ENCODE data around the gene RAB26.
A peak's percentile ranks its signal among the peaks of the same experiment; 100 is the strongest.

RAB26 gene

DNA sequence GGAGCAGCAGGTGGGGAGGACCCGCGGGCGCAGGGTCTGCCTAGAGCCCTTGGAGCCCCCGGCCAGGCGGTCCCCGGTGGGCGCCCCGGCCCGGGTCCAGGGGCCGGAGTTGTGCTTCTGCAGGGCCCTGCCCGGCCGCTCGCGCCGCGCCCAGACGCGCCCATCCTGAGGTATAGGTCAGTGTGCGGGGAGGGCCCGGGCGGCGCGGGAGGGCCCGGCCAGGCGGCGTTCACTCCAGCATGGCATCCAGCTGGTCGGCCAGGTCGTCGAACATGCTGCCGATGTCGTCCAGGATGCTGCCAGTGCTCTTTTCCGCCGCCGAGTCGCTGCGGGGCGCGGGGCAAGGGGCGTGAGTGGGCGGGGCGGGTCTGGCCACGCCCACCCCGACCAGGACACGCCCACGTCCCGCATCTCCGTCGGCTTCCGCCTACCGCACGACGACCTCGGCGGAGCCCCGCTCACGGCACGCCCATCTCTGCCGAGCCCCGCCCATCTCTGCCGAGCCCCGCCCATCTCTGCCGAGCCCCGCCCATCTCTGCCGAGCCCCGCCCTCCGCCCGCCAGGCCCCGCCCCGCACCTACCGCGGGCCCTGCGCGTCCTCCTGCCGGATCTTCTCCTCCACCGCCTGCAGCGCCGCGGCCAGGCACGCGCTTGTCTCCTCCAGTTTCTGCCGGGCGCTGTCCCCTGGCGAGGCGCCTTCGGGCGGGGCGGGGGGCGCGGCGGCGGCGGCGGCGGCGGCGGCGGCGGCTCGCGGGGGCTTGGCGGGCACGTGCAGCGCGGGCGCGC, 30.1 kb downstream of the RAB26 start:
- peak; percentile 18 to 26 for DNase-seq (ENCODE audit: low read depth in 2 of 2)

GRCh38 chr16:2179107-2179501, 30.7 kb downstream of the RAB26 start:
- DNase-seq (ENCODE audit: low read depth in 2 of 2), result no peak

DNA sequence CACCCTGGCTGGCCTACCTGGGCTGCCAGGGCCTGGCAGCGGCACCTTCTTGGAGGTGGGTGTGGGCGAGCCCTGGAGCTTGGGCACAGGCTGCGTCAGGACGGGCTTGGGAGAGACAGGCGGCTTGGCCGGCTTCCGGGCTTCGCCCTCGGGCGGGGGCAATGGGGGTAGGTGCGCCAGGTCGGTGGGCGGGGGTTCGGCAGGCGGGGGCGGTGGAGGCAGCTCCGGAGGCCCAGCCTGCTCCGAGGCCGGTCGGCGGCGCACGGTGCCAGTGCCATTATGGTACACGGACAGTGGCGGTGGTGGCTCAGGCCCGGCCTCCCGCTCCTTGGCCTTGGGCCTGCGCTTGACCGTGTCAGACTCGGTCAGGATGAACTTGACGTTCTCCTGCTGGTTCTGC, 31.2 kb downstream of the RAB26 start:
- DNase-seq (ENCODE audit: low read depth in 2 of 2), result no peak

DNA sequence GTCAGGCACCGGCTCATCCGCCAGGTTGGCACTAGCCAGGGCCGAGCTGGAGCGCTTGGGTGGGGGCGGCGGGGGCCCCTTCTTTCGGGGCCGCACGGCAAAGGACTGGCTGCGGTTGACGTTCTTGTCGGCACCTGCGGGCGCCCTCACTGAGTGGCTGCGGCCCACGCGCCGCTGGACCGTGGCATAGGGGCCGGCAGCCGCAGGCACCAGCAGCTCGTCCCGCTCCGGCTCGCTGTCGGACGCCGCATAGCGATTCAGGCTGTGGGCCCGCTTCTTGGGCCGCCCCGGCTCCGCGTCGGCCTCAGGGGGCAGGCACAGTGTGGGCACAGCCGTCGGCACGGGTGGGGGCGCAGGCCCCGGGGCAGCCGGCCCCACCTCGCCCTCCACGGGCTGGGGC, 32.0 kb downstream of the RAB26 start:
- no peak for DNase-seq (ENCODE audit: low read depth in 2 of 2)

GRCh38 chr16:2180962-2181923, 32.8 kb downstream of the RAB26 start:
- DNase-seq (ENCODE audit: low read depth in 2 of 2), result no peak

- DNase-seq (ENCODE audit: low read depth in 2 of 2), result no peak
Measured at GRCh38 chr16:2181952-2182351, 33.5 kb downstream of the RAB26 start.

DNA sequence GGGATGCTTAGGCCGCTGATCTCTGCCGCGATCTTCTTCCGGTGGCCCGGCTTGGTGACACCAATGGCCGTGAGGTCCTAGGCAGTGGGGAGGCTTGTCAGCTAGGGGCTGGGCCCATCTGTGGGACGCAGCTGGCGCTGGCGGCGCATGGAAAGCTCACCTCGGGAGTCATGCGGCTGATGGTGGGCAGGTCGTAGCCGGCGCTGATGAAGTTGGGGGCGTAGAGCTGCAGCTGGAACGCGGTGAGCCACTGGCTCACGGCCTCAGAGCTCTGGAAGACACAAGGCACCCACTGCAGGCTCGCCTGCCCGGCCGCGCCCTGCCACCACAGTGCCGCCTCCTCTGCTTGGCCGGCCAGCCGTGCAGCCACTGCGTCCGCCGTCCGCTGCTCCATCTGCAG, 35.2 kb downstream of the RAB26 start:
- no peak for DNase-seq (ENCODE audit: low read depth in 2 of 2)

GRCh38 chr16:2184346-2184745, 35.9 kb downstream of the RAB26 start:
- no peak for DNase-seq (ENCODE audit: low read depth in 2 of 2)

GRCh38 chr16:2184962-2185361, 36.5 kb downstream of the RAB26 start:
- no peak for DNase-seq (ENCODE audit: low read depth in 2 of 2)

DNA sequence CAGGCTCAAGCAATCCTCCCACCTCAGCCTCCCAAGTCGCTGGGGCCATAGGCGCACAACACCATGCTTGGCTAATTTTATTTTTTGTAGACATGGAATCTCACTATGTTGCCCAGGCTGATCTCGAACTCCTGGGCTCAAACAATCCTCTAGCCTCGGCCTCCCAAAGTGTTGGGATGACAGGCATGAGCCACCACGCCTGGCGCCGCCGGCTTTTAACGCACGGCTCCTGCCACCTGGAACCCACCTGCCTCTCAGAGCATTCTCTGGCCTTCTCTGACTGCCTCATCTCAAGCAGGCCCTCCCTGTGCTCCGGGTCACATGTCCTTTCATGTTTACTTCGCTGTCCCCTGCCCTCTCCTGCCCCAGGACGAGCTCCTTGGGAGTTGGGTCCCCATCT, 37.6 kb downstream of the RAB26 start:
- DNase-seq (ENCODE audit: low read depth in 2 of 2), result no peak

DNA sequence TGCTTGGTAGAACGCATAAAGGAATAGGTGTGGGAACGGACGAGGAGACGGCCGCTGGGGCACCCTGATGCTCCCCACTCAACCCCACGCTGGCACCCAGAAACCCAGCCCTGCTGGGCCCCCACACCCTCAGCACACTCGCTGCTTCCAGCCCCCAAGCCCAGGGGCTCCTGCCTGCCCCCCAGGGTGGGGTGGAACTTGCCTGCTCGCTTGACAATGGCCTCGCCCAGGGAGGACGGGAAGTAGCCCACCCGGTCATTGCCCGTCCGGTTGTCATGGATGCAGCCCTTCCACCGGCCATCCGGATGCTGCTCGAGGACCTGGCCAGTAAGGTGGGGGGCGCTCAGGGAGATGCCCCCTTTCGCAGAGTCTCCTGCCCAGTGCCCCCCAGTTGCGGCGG, 38.1 kb downstream of the RAB26 start:
- DNase-seq (ENCODE audit: low read depth in 2 of 2), result no peak

- DNase-seq (ENCODE audit: low read depth in 2 of 2), result no peak
Measured at GRCh38 chr16:2187212-2187611, 38.8 kb downstream of the RAB26 start.

DNA sequence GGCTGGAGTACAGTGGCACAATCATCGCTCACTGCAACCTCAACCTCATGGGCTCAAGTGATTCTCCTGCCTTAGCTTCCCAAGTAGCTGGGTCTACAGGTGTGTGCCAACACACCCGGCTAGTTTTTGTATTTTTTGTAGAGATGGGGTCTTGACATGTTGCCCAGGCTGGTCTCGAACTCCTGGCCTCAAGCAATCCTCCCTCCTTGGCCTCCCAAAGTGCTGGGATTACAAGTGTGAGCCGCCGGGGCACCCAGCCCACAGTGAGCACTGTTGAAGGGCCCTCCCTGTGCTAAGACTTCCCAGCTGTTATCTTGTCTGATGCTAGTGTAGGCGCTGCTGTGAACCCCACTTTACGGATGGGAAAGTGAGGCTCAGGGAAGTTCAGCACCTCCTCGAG, 40.0 kb downstream of the RAB26 start:
- DNase-seq (ENCODE audit: low read depth in 2 of 2), result no peak

DNA sequence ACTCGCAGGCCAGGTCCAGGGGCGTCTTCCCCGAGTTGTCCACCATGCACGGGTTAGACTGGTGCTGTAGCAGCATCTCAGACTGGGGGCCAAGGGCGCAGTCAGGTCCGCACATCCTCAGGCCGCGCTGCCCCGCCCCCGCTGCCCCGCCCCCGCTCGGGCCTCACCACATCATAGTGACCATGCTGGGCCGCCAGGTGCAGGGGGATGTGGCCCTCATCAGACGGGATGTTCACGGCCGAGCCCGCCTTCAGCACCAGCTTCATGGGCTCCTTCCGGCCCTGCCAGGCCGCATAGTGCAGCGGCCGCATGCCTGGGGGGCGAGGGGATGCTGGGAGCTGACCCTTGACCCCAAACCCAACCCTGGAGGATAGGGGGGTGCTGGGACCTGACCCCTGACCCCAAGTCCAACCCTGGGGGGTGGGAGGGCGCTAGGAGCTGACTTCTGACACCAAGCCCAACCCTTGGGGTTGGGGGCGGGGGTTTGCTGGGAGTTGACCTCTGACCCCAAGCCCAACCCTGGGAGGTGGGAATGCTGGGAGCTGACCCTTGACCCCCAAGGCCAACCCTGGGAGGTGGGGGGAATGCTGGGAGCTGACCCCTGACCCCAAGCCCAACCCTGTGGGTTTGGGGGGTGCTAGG, 40.9 kb downstream of the RAB26 start:
- DNase-seq (ENCODE audit: low read depth in 2 of 2), result no peak

- DNase-seq (ENCODE audit: low read depth in 2 of 2), result no peak
Measured at GRCh38 chr16:2190002-2190658, 41.7 kb downstream of the RAB26 start.

GRCh38 chr16:2190659-2191445, 42.4 kb downstream of the RAB26 start:
- no peak for DNase-seq (ENCODE audit: low read depth in 2 of 2)

DNA sequence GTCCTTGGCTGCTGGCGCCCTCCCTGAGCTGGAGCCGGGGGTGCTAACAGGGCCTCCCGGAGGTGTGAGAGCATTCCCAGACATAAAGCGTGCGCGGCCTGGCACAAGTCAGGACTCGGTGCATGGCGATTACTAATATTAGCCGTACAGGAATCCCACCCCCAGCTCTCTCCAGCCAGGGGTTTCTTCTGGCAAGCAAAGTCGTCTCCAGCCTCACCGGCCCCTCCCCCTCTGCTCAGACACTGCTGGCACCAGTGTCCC, 43.0 kb downstream of the RAB26 start:
- no peak for DNase-seq (ENCODE audit: low read depth in 2 of 2)

GRCh38 chr16:2194166-2194834, 45.9 kb downstream of the RAB26 start:
- no peak for DNase-seq (ENCODE audit: low read depth in 2 of 2)

GRCh38 chr16:2194852-2195321, 46.5 kb downstream of the RAB26 start:
- DNase-seq (ENCODE audit: low read depth in 2 of 2), result peak; percentile 30 to 37

- no peak for DNase-seq (ENCODE audit: low read depth in 2 of 2)
Measured at GRCh38 chr16:2195322-2196161, 47.1 kb downstream of the RAB26 start.

Measured in stimulated activated CD4-positive, alpha-beta T cell treated with anti-CD3 and anti-CD28 coated beads, Interleukin-15, amount 100 ng/mL, for 48 hours (primary cell).